Measurements from ENCODE around the gene CDCA7L. TPM values are rescaled to one million over a fixed set of nuclear protein-coding genes. Genes with fewer than 3 reads are reported as not detected.
A peak's percentile ranks its signal among the peaks of the same experiment; 100 is the strongest.
"Not testable (repeated sequence)": the region's sequence is repeated elsewhere in the genome, so short reads cannot be mapped to it uniquely, and the experiment has no call there.

The CDCA7L gene
- total and polyA plus RNA-seq, 8 donors, result 27.5 to 63.7 (median 49.1) TPM

DNA sequence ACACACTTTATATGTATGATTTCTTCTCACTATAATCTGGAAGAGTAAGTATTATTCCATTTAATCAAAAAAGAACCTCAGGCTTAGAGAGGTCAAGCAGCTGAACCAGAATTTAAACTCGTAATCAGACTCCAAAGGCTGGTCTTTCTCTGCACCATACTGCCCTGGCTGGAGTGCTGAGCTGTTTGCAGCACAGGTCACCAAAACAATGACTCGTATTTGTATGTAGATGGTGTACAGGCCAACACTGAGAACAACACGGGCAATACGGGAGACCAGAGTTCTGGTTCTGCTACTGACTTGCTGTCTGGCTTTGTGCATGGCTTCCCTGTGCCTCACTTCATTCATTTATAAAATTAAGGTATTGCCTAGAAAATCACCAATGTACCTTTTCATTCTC is 57.9 kb downstream of the CDCA7L start:
- intact Hi-C loops (cut with DNase I), result no loop called here
- DNase-seq (no peak), ATAC-seq (peak; percentile 18)
- Histone ChIP-seq H3K9me3 (no peaks in the 10 kb centered on the region), H3K4me3 (no peak overlapping the region), H3K27me3 (no peaks in the 10 kb centered on the region), H3K27ac (no peak overlapping the region), H3K36me3 (no peaks in the 10 kb centered on the region), H3K4me1 (no peaks in the 10 kb centered on the region)
- TF ChIP-seq, protein P1, sequence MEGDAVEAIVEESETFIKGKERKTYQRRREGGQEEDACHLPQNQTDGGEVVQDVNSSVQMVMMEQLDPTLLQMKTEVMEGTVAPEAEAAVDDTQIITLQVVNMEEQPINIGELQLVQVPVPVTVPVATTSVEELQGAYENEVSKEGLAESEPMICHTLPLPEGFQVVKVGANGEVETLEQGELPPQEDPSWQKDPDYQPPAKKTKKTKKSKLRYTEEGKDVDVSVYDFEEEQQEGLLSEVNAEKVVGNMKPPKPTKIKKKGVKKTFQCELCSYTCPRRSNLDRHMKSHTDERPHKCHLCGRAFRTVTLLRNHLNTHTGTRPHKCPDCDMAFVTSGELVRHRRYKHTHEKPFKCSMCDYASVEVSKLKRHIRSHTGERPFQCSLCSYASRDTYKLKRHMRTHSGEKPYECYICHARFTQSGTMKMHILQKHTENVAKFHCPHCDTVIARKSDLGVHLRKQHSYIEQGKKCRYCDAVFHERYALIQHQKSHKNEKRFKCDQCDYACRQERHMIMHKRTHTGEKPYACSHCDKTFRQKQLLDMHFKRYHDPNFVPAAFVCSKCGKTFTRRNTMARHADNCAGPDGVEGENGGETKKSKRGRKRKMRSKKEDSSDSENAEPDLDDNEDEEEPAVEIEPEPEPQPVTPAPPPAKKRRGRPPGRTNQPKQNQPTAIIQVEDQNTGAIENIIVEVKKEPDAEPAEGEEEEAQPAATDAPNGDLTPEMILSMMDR (IDR thresholded peaks at IDR 0.05), result no peak

DNA sequence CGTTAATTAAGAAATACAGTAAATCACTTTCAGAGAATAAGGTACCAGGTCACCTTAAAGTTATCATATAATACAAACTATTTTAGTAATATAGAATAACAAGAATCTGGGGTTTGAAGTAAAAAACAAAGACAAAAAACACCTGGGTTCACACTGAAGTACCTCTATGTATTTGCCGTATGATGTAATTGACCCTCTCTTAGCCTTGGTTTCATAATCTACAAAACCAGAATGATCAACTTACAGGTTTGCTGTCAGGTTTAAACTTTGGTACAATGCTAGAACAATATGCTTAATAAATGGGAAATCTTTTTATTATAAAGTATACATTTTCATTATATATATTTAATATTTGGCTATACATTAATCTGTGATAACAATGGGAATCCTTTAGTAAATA is 58.3 kb downstream of the CDCA7L start:
- TF ChIP-seq, protein P1 (IDR thresholded peaks at IDR 0.05), result no peak
- ATAC-seq, result peak; percentile 53
- intact Hi-C loops (cut with DNase I), result no loop called here
- Histone ChIP-seq H3K27me3 (no peaks in the 10 kb centered on the region), H3K27ac (no peak overlapping the region), H3K4me1 (no peaks in the 10 kb centered on the region), H3K36me3 (no peaks in the 10 kb centered on the region), H3K9me3 (no peaks in the 10 kb centered on the region), H3K4me3 (no peak overlapping the region)
- DNase-seq, result no peak

GRCh38 chr7:21886396-21886795 is 59.3 kb downstream of the CDCA7L start:
- Histone ChIP-seq H3K9me3 (no peaks in the 10 kb centered on the region), H3K27me3 (no peaks in the 10 kb centered on the region), H3K27ac (no peak overlapping the region), H3K4me3 (no peak overlapping the region), H3K4me1 (no peaks in the 10 kb centered on the region), H3K36me3 (no peaks in the 10 kb centered on the region)
- intact Hi-C loops (cut with DNase I), result no loop called here
- ATAC-seq (no peak), DNase-seq (no peak)
- TF ChIP-seq, protein P1 (IDR thresholded peaks at IDR 0.05), result no peak

DNA sequence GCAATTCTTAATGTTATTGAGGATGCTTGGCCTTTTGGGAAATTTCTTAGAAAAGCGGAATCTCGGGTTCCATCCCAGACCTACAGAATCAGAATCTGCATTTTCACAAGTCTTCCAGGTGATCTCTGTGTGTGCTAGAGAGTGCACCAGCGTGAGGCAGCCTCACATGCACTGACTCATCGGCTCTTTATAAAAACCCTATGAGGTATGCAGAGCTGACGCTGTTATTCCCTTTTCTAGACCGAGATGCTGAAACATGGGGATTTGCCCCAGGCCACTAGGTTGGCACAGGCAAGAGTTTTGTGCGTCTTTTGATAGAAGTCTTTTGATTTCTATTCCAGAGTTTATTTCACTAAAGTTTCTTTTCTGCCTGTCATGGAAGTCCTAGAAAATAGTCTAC is 61.2 kb downstream of the CDCA7L start:
- no peaks in the 10 kb centered on the region for H3K4me1 ChIP-seq
- no peaks in the 10 kb centered on the region for H3K36me3 ChIP-seq
- no peak overlapping the region for H3K4me3 ChIP-seq
- intact Hi-C loops (cut with DNase I), result no loop called here
- no peak for ATAC-seq
- DNase-seq, result no peak
- TF ChIP-seq, protein P1 (IDR thresholded peaks at IDR 0.05), result no peak
- no peaks in the 10 kb centered on the region for H3K9me3 ChIP-seq
- H3K27me3 ChIP-seq, result no peaks in the 10 kb centered on the region
- no peak overlapping the region for H3K27ac ChIP-seq

DNA sequence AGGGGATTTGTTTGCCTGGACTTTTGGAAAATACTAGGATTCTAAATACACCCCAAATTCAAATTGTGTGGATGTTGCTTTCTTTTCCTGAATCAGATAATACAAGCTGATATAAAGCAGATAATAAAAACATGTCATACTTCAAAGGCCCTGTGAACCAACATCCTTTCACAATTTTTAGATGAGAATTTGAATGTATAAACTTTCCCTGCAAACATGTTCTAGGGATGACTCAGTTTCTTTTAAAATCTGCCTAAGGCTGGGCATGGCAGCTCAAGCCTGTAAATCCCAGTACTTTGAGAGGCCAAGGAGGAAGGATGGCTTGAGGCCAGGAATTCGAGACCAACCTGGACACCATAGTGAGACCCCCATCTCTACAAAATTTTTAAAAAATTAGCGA is 62.2 kb downstream of the CDCA7L start:
- ATAC-seq; H3K9me3 ChIP-seq; H3K27ac ChIP-seq; H3K4me1 ChIP-seq; intact Hi-C loops (cut with DNase I); H3K4me3 ChIP-seq; H3K36me3 ChIP-seq; DNase-seq; H3K27me3 ChIP-seq: not testable (repeated sequence)

DNA sequence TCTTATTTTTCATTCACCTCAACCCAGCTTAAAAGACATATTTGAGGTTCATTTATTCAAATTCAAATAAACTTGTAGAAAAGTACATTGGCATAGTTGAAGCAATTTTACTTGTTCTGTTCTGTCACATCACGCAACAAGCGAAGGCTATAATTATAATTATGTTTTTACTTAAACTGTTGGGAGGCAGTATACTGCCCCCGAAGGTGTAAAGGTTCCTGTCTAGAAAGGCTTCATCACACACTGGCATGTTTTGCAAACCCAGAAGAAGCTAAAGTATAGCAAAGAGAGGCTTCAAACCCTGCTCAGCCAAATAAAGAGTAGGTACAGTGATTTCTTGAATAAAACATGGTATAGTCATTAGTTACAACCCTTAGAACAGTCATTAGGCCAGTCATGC is 62.6 kb downstream of the CDCA7L start:
- H3K36me3 ChIP-seq, result no peaks in the 10 kb centered on the region
- H3K27me3 ChIP-seq, result no peaks in the 10 kb centered on the region
- TF ChIP-seq, protein P1 (IDR thresholded peaks at IDR 0.05), result no peak
- H3K4me3 ChIP-seq, result no peak overlapping the region
- DNase-seq (no peak), ATAC-seq (no peak)
- no peak overlapping the region for H3K27ac ChIP-seq
- intact Hi-C loops (cut with DNase I), result no loop called here
- H3K4me1 ChIP-seq, result no peaks in the 10 kb centered on the region
- no peaks in the 10 kb centered on the region for H3K9me3 ChIP-seq
